ENCODE results near the gene TOGARAM2.

The TOGARAM2 gene

DNA sequence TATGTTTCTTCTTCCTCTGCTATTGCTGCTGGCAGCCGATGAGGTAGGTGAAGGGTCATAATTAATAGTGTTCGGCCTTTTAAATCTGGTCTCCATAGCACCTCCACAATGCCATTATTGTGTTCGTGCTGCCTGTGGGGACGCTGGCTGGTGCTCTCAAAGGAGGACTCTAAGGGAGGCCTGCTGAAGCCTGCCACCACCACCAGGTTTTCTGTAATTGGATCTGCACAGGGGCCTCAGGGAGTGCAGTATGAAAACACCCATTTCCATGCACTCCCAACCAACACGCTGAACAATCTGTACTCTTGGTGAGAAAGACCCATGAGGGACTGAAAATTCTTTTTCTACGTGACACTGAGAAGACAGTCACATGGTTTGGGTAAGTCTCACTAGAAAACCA is 116.5 kb downstream of the TOGARAM2 start:
- no peak for FAIRE-seq
- DNase-seq (ENCODE audit: insufficient read length, low spot score), result no peak
- no peak for TF ChIP-seq POLR2A (IDR thresholded peaks at IDR 0.05; ENCODE audit: low read depth, low read length)
- TF ChIP-seq TAF1 (IDR thresholded peaks at IDR 0.05; ENCODE audit: low read depth, low read length), result no peak
- TF ChIP-seq PAX5 (IDR thresholded peaks at IDR 0.05; ENCODE audit: insufficient read depth, low read length, severe bottlenecking), result no peak
- no peak for TF ChIP-seq POLR2AphosphoS5 (IDR thresholded peaks at IDR 0.05; ENCODE audit: low read depth, low read length)
- TF ChIP-seq POU2F2 (IDR thresholded peaks at IDR 0.05; ENCODE audit: low read depth, low read length), result no peak
- TF ChIP-seq SPI1 (IDR thresholded peaks at IDR 0.05; ENCODE audit: low read depth, low read length), result no peak

DNA sequence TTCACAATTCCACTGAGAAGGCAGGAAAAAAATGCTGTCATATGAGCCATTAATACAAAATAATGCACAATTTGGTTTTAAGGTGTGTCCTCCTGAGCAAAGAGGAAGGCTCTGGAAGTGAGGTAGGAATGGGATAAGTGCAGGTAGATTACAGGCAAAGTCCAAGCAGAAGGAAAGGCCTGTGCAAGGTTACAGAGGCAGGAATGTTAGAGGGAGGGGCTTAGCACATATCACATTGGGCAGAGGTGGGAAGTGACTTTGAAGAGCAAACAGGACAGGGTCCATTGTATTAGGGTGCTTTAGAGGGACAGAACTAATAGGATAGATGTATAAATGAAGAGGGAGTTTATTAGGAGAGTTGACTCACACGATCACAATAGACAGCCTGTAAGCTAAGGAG is 119.5 kb downstream of the TOGARAM2 start:
- DNase-seq (ENCODE audit: insufficient read length, low spot score), result no peak
- TF ChIP-seq POU2F2 (IDR thresholded peaks at IDR 0.05; ENCODE audit: low read depth, low read length) (no peak), TAF1 (IDR thresholded peaks at IDR 0.05; ENCODE audit: low read depth, low read length) (no peak), POLR2A (IDR thresholded peaks at IDR 0.05; ENCODE audit: low read depth, low read length) (no peak), SPI1 (IDR thresholded peaks at IDR 0.05; ENCODE audit: low read depth, low read length) (no peak), POLR2AphosphoS5 (IDR thresholded peaks at IDR 0.05; ENCODE audit: low read depth, low read length) (no peak), PAX5 (IDR thresholded peaks at IDR 0.05; ENCODE audit: insufficient read depth, low read length, severe bottlenecking) (no peak)
- no peak for FAIRE-seq

All from GM12891 (cell line).